DLD1 (cell line): ENCODE results near the gene METTL1.

Experiments used
- in situ Hi-C: cut with HindIII; loops from 2 replicates; pipeline ENCODE4 v1.10.0; 2017; ENCODE audit warnings: low sequenced_read_pairs

METTL1 gene

GRCh38 chr12:57739914-57740538 lies 31.9 kb downstream of the METTL1 start:
- in situ Hi-C loops = no loop called here

GRCh38 chr12:57739387-57739786 lies 32.5 kb downstream of the METTL1 start:
- in situ Hi-C loops = no loop called here

- in situ Hi-C loops = no loop called here
Measured at GRCh38 chr12:57738661-57739237, 33.2 kb downstream of the METTL1 start, which contains the start of gene AGAP2. Gene AGAP2 (minus strand): TSS chr12:57738742. CDS start chr12:57738246, 496 bp downstream.

GRCh38 chr12:57737467-57738460 lies 34.1 kb downstream of the METTL1 start:
- in situ Hi-C loops = no loop called here

GRCh38 chr12:57736741-57737466 lies 35.0 kb downstream of the METTL1 start:
- in situ Hi-C loops = no loop called here

- in situ Hi-C loops = no loop called here
Measured at GRCh38 chr12:57735952-57736740, 35.8 kb downstream of the METTL1 start.

- in situ Hi-C loops = no loop called here
Measured at GRCh38 chr12:57735198-57735855, 36.6 kb downstream of the METTL1 start.

- in situ Hi-C loops = no loop called here
Measured at GRCh38 chr12:57734591-57734990, 37.3 kb downstream of the METTL1 start.

- in situ Hi-C loops = no loop called here
Measured at GRCh38 chr12:57733928-57734327, 38.0 kb downstream of the METTL1 start.

- in situ Hi-C loops = no loop called here
Measured at GRCh38 chr12:57732726-57733593, 38.9 kb downstream of the METTL1 start.

GRCh38 chr12:57732270-57732669 lies 39.6 kb downstream of the METTL1 start:
- in situ Hi-C loops = no loop called here

- in situ Hi-C loops = no loop called here
Measured at GRCh38 chr12:57731411-57732080, 40.4 kb downstream of the METTL1 start.

- in situ Hi-C loops = no loop called here
Measured at GRCh38 chr12:57730336-57731067, 41.4 kb downstream of the METTL1 start.

- in situ Hi-C loops = no loop called here
Measured at GRCh38 chr12:57729321-57729844, 42.5 kb downstream of the METTL1 start.

GRCh38 chr12:57727758-57728395 lies 44.0 kb downstream of the METTL1 start:
- in situ Hi-C loops = no loop called here

- in situ Hi-C loops = no loop called here
Measured at GRCh38 chr12:57726884-57727757, 44.8 kb downstream of the METTL1 start.
